ENCODE measurements around the gene RNU5B-1. TPM values are rescaled to one million over a fixed set of nuclear protein-coding genes. Genes with fewer than 3 reads are reported as not detected.

Gene RNU5B-1
- total RNA-seq, 1 experiment from 2014 or later, result not detected

- TF ChIP-seq, protein P1, sequence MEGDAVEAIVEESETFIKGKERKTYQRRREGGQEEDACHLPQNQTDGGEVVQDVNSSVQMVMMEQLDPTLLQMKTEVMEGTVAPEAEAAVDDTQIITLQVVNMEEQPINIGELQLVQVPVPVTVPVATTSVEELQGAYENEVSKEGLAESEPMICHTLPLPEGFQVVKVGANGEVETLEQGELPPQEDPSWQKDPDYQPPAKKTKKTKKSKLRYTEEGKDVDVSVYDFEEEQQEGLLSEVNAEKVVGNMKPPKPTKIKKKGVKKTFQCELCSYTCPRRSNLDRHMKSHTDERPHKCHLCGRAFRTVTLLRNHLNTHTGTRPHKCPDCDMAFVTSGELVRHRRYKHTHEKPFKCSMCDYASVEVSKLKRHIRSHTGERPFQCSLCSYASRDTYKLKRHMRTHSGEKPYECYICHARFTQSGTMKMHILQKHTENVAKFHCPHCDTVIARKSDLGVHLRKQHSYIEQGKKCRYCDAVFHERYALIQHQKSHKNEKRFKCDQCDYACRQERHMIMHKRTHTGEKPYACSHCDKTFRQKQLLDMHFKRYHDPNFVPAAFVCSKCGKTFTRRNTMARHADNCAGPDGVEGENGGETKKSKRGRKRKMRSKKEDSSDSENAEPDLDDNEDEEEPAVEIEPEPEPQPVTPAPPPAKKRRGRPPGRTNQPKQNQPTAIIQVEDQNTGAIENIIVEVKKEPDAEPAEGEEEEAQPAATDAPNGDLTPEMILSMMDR (conservative IDR thresholded peaks at IDR 0.05; ENCODE audit: low read depth, low read length), result no peak
- TF ChIP-seq EZH2 (IDR thresholded peaks at IDR 0.05; ENCODE audit: borderline replicate concordance, low read depth, low read length, poor library complexity, severe bottlenecking), result no peak
- DNase-seq (ENCODE audit: low spot score), result no peak
- Histone ChIP-seq H3K9me3 (ENCODE audit: low read depth, low read length, poor library complexity, severe bottlenecking) (no peaks in the 10 kb centered on the region), H3K36me3 (ENCODE audit: insufficient read depth, low read length, poor library complexity, severe bottlenecking) (no peaks in the 10 kb centered on the region), H3K4me1 (ENCODE audit: insufficient read depth, low read length, poor library complexity, severe bottlenecking) (peaks cover 20% of the 10 kb centered on the region), H3K27ac (ENCODE audit: low read depth, low read length, poor library complexity, severe bottlenecking) (no peak overlapping the region), H3K4me3 (ENCODE audit: low read depth, low read length, poor library complexity, severe bottlenecking) (no peak overlapping the region), H3K27me3 (replicated peaks; ENCODE audit: insufficient read depth, low read depth, low read length, poor library complexity) (no peaks in the 10 kb centered on the region)
- ChIA-PET POLR2A (ENCODE audit: low non-redundant PET) (no interaction called here), CTCF (no interaction called here)
- BruUV-seq (replicated peaks), result no TSS peak
- intact Hi-C loops (cut with micrococcal nuclease; ENCODE audit: unreplicated experiment), result no loop called here
Measured at GRCh38 chr15:65333148-65333820, 28.8 kb downstream of the RNU5B-1 start.

DNA sequence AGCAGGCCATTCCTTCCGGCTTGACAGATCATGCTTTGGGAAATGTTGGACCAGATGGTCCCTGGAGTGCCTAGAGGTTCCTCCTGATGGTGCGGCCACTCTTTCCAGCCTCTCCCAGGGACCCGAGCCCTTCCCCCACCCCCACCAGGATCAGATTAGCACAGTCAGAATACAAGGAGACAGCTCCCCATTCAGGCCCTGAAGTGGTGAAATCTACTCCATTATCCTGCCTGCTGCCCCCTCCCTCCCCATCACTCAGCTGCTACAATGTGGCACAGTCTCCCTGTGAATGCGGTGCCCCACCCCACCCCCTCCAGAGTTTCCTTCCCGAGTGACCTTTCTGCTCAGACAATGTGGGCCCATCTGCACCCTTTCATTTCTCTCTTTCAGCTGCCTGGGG is 29.4 kb downstream of the RNU5B-1 start:
- POLR2A ChIA-PET (ENCODE audit: low non-redundant PET), result no interaction called here
- no peak for DNase-seq (ENCODE audit: low spot score)

DNA sequence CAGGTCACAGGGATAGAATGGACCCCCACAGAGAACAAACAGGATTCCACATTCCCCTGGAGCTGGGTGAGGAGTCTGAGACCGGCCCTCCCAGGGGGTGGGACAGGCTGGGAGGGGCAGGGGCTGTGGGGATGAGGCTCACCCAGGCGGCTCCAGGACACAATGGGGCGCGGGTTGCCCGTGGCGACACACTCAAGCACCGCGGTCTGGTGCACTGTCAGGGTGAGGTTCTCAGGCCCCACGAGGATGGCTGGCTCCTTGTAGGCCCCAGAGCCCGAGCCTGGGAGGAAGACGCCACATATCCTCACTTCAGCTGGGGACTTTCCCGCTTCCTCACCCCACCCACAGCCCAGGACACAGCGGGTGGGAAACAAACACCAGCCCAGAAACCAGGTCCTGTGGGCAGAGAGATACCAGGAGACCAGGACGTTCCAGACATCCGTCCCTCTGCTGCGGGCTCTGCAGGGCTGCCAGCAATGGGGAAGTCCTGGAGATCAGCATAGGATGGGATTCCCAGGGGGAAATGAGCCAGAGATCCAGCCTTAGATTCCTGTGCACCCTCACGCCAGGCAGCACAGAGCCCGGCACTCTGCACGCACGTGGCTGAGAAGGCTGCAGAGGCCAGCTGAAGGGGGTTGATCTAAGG is 30.2 kb downstream of the RNU5B-1 start:
- Histone ChIP-seq H3K4me3 (ENCODE audit: low read depth, low read length, poor library complexity, severe bottlenecking) (no peak overlapping the region), H3K27ac (ENCODE audit: low read depth, low read length, poor library complexity, severe bottlenecking) (no peak overlapping the region), H3K27me3 (replicated peaks; ENCODE audit: insufficient read depth, low read depth, low read length, poor library complexity) (no peaks in the 10 kb centered on the region), H3K4me1 (ENCODE audit: insufficient read depth, low read length, poor library complexity, severe bottlenecking) (peaks cover 20% of the 10 kb centered on the region), H3K9me3 (ENCODE audit: low read depth, low read length, poor library complexity, severe bottlenecking) (no peaks in the 10 kb centered on the region), H3K36me3 (ENCODE audit: insufficient read depth, low read length, poor library complexity, severe bottlenecking) (no peaks in the 10 kb centered on the region)
- ChIA-PET POLR2A (ENCODE audit: low non-redundant PET) (no interaction called here), CTCF (no interaction called here)
- no peak for TF ChIP-seq EZH2 (IDR thresholded peaks at IDR 0.05; ENCODE audit: borderline replicate concordance, low read depth, low read length, poor library complexity, severe bottlenecking)
- TF ChIP-seq, protein P1 (conservative IDR thresholded peaks at IDR 0.05; ENCODE audit: low read depth, low read length), result no peak
- no TSS peak for BruUV-seq (replicated peaks)
- DNase-seq (ENCODE audit: low spot score), result no peak
- intact Hi-C loops (cut with micrococcal nuclease; ENCODE audit: unreplicated experiment), result no loop called here

More for the DNA sequence above, 29.4 kb downstream of the RNU5B-1 start:
- no TSS peak for BruUV-seq (replicated peaks)
- TF ChIP-seq, protein P1 (conservative IDR thresholded peaks at IDR 0.05; ENCODE audit: low read depth, low read length), result no peak
- TF ChIP-seq EZH2 (IDR thresholded peaks at IDR 0.05; ENCODE audit: borderline replicate concordance, low read depth, low read length, poor library complexity, severe bottlenecking), result no peak
- no peaks in the 10 kb centered on the region for H3K27me3 ChIP-seq (replicated peaks; ENCODE audit: insufficient read depth, low read depth, low read length, poor library complexity)
- no peaks in the 10 kb centered on the region for H3K36me3 ChIP-seq (ENCODE audit: insufficient read depth, low read length, poor library complexity, severe bottlenecking)
- peaks cover 20% of the 10 kb centered on the region for H3K4me1 ChIP-seq (ENCODE audit: insufficient read depth, low read length, poor library complexity, severe bottlenecking)
- CTCF ChIA-PET, result interaction anchor here (0.6 kb wide), 1 partner anchor 60 kb away, joined by 6 read pairs; no protein-coding TSS in a partner anchor
- no peak overlapping the region for H3K4me3 ChIP-seq (ENCODE audit: low read depth, low read length, poor library complexity, severe bottlenecking)
- H3K27ac ChIP-seq (ENCODE audit: low read depth, low read length, poor library complexity, severe bottlenecking), result no peak overlapping the region
- no peaks in the 10 kb centered on the region for H3K9me3 ChIP-seq (ENCODE audit: low read depth, low read length, poor library complexity, severe bottlenecking)
- intact Hi-C loops (cut with micrococcal nuclease; ENCODE audit: unreplicated experiment), result no loop called here
